K562 (cell line): ENCODE results near the gene PDCD11. TPM values are rescaled to one million over a fixed set of nuclear protein-coding genes. Genes with fewer than 3 reads are reported as not detected.

Source experiments
- BRD9 ChIP-seq: fragments of 450-650 bp; IDR thresholded peaks from 2 replicates; pipeline ENCODE4 v1.6.1; 2018; ENCODE audit warnings: low read depth; ENCODE audit not compliant: partially characterized antibody
- GATAD2B ChIP-seq: fragments of 450-650 bp; IDR thresholded peaks from 2 replicates; pipeline ENCODE4 v1.6.1; 2017; ENCODE audit warnings: mild to moderate bottlenecking, borderline replicate concordance
- HMBOX1 ChIP-seq: sonication (generic); IDR thresholded peaks from 2 replicates; pipeline ENCODE4 v1.6.1; 2016
- HNRNPLL ChIP-seq: fragments of 200-400 bp; formaldehyde crosslinking; IDR thresholded peaks from 2 replicates; pipeline ENCODE4 v1.6.1; 2017; ENCODE audit warnings: low read length, low read depth, mild to moderate bottlenecking; ENCODE audit not compliant: poor library complexity, severe bottlenecking
- MBD1 ChIP-seq: fragments of 250-450 bp; sonication (Bioruptor Pico); IDR thresholded peaks from 2 replicates; pipeline ENCODE4 v1.8.0; 2022; ENCODE audit warnings: inconsistent platforms
- PML ChIP-seq: IDR thresholded peaks from 2 replicates; pipeline ENCODE4 v1.6.1; 2012; ENCODE audit warnings: low read length, inconsistent platforms
- RBBP5 ChIP-seq: fragments of 200-600 bp; sonication (generic); IDR thresholded peaks from 2 replicates; pipeline ENCODE4 v1.6.1; 2012; ENCODE audit warnings: borderline replicate concordance, mild to moderate bottlenecking, low read length, control low read depth, inconsistent platforms; ENCODE audit not compliant: insufficient read depth, poor library complexity, severe bottlenecking
- RBFOX2 ChIP-seq: fragments of 200-400 bp; formaldehyde crosslinking; IDR thresholded peaks from 2 replicates; pipeline ENCODE4 v1.6.1; 2017; ENCODE audit warnings: low read depth, mild to moderate bottlenecking, low read length, moderate library complexity
- RBM34 ChIP-seq: fragments of 200-400 bp; formaldehyde crosslinking; IDR thresholded peaks from 2 replicates; pipeline ENCODE4 v1.6.1; 2018; ENCODE audit warnings: low read length, borderline replicate concordance; ENCODE audit not compliant: insufficient read depth
- SIX5 ChIP-seq, 2 experiments: IDR thresholded peaks; 2 replicates each; pipeline ENCODE4 v1.6.1; 2011; ENCODE audit warnings: low read length in 2 of 2, borderline replicate concordance in 1 of 2, low read depth in 1 of 2, mild to moderate bottlenecking in 1 of 2, moderate library complexity in 1 of 2; ENCODE audit not compliant: insufficient read depth in 1 of 2
- SMARCB1 ChIP-seq: IDR thresholded peaks from 2 replicates; pipeline ENCODE4 v1.6.1; 2011; ENCODE audit warnings: improper control_type of control experiment, low read depth; ENCODE audit not compliant: insufficient read length
- WHSC1 ChIP-seq: IDR thresholded peaks from one replicate; pipeline ENCODE4 v1.6.1; 2012; ENCODE audit warnings: low read length, control low read depth, inconsistent platforms
- ZBTB2 ChIP-seq: fragments of 450-650 bp; IDR thresholded peaks from 2 replicates; pipeline ENCODE4 v1.6.1; 2016; ENCODE audit warnings: antibody characterized with exemption
- polyA plus RNA-seq, 8 experiments: library from polyadenylated mRNA; depleted of rRNA in 4 of 8; stranded (reverse) in 5 of 8; unstranded in 3 of 8; fragments of >200 nt; fragmentation: Nextera tagmentation in 2 of 8; fragmentation: Illumina TruSeq in 1 of 8; extraction: Ambion mirVana in 2 of 8; extraction: Trizol in 1 of 8; gene quantifications; 2 replicates each; pipeline versions ENCODE4 v1.2.1 to v1.2.3, GENCODE V29; 2011 to 2014; ENCODE audit warnings: inconsistent platforms in 1 of 8, missing spikeins in 1 of 8
- total RNA-seq, 7 experiments: library from RNA; depleted of rRNA in 6 of 7; stranded (reverse); fragments of >200 nt in 6 of 7; fragmentation: Illumina TruSeq in 2 of 7; extraction: Trizol in 2 of 7; gene quantifications; 2 replicates each; pipeline versions ENCODE4 v1.2.1 to v1.2.3, GENCODE V29; 2011 to 2021; ENCODE audit warnings: low replicate concordance in 1 of 7
- TF ChIP-seq, protein P1 (sequence below), 2 experiments: fragments of 450-650 bp in 1 of 2; sonication (generic) in 1 of 2; formaldehyde crosslinking in 1 of 2; IDR thresholded peaks in 1 of 2; conservative IDR thresholded peaks in 1 of 2; 2 replicates each; pipeline versions ENCODE4 v1.6.1 to v1.8.1; 2016 to 2023; ENCODE audit warnings: mild to moderate bottlenecking in 2 of 2, moderate library complexity in 2 of 2, inconsistent platforms in 1 of 2, missing genetic modification reagents in 1 of 2
- TF ChIP-seq, protein P2 (sequence below), 2 experiments: fragments of 450-650 bp; conservative IDR thresholded peaks; 2 replicates each; pipeline ENCODE4 v1.6.1; 2017; ENCODE audit warnings: mild to moderate bottlenecking in 2 of 2, moderate library complexity in 2 of 2
- TF ChIP-seq, protein P3 (sequence below): fragments of 150-350 bp; conservative IDR thresholded peaks from 2 replicates; pipeline ENCODE4 v1.6.1; 2014; ENCODE audit warnings: low read length

The PDCD11 gene
- total and polyA plus RNA-seq, 9 of the 15 experiments (the other 6 are each of a cell fraction or from before 2014, with no cell fraction given): 14.8 to 73.8 (median 50.0) TPM

DNA sequence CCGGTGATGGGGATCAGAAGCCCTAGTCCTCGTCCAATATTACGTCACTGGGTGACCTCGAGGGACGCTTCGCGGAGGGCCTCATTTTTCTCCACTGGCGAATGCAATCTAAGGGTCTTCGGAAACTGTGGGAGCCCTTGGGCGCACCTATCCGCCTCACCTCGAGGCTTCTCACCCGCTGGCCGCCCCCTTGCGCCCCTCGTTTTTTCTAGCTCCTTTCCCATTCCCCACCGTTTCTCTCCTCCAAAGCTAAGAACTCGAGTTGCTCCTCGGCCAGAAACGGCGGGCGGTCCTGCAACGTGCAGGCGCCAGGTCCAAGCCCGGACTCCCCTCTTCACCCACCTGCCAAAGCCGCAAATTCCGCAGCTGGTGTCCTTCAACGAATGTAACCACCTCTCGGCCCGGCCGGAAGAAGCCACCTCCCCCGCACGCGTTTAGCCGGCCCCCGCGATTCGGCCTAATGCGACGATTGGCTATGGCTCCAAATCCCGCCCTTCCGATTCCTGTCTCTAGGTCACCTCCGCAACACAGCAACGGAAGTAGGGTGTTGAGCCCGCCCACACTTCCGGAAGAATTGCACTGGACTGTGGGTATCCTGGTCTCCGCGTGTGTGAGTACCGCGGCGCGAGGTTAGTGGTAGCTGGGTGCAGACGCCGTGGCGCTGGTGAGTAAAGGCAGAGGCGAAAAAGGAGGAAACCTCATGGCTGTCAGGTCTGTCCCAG is at the start of gene PDCD11, which contains the start of gene ATP5MK (continued):
- TF ChIP-seq HNRNPLL (peak; percentile 86), RBM34 (no peak), RBBP5 (peak; percentile 46), PML (peak; percentile 59; the same call in 1 of the 2 replicates), SIX5 (IDR thresholded peaks at IDR 0.05; ENCODE audit: borderline replicate concordance in 1 of 2, insufficient read depth in 1 of 2, low read depth in 1 of 2, low read length in 2 of 2) (no peak), RBFOX2 (peak; percentile 94), MBD1 (CRISPR knock-in tag) (no peak), ZBTB2 (no peak), BRD9 (peak; percentile 20), GATAD2B (no peak), WHSC1 (no peak), HMBOX1 (no peak), SMARCB1 (no peak)
- TF ChIP-seq, protein P1, sequence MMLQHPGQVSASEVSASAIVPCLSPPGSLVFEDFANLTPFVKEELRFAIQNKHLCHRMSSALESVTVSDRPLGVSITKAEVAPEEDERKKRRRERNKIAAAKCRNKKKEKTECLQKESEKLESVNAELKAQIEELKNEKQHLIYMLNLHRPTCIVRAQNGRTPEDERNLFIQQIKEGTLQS (IDR thresholded peaks at IDR 0.05): peak; percentile 64
- TF ChIP-seq, protein P1 (CRISPR knock-in tag; conservative IDR thresholded peaks at IDR 0.05): no peak
- TF ChIP-seq, protein P2, sequence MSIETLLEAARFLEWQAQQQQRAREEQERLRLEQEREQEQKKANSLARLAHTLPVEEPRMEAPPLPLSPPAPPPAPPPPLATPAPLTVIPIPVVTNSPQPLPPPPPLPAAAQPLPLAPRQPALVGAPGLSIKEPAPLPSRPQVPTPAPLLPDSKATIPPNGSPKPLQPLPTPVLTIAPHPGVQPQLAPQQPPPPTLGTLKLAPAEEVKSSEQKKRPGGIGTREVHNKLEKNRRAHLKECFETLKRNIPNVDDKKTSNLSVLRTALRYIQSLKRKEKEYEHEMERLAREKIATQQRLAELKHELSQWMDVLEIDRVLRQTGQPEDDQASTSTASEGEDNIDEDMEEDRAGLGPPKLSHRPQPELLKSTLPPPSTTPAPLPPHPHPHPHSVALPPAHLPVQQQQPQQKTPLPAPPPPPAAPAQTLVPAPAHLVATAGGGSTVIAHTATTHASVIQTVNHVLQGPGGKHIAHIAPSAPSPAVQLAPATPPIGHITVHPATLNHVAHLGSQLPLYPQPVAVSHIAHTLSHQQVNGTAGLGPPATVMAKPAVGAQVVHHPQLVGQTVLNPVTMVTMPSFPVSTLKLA (conservative IDR thresholded peaks at IDR 0.05): peak; percentile 91 to 95
- TF ChIP-seq, protein P3, sequence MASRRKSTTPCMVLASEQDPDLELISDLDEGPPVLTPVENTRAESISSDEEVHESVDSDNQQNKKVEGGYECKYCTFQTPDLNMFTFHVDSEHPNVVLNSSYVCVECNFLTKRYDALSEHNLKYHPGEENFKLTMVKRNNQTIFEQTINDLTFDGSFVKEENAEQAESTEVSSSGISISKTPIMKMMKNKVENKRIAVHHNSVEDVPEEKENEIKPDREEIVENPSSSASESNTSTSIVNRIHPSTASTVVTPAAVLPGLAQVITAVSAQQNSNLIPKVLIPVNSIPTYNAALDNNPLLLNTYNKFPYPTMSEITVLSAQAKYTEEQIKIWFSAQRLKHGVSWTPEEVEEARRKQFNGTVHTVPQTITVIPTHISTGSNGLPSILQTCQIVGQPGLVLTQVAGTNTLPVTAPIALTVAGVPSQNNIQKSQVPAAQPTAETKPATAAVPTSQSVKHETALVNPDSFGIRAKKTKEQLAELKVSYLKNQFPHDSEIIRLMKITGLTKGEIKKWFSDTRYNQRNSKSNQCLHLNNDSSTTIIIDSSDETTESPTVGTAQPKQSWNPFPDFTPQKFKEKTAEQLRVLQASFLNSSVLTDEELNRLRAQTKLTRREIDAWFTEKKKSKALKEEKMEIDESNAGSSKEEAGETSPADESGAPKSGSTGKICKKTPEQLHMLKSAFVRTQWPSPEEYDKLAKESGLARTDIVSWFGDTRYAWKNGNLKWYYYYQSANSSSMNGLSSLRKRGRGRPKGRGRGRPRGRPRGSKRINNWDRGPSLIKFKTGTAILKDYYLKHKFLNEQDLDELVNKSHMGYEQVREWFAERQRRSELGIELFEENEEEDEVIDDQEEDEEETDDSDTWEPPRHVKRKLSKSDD: no peak
